ENCODE measurements around the gene PTPRM.
"Not testable (repeated sequence)": the region's sequence is repeated elsewhere in the genome, so short reads cannot be mapped to it uniquely, and the experiment has no call there.

The PTPRM gene

GRCh38 chr18:7727361-7728076 lies 160.4 kb downstream of the PTPRM start:
- DNase-seq (ENCODE audit: low read depth), result no peak

GRCh38 chr18:7728297-7728696 lies 161.2 kb downstream of the PTPRM start:
- no peak for DNase-seq (ENCODE audit: low read depth)

GRCh38 chr18:7729868-7730267 lies 162.8 kb downstream of the PTPRM start:
- no peak for DNase-seq (ENCODE audit: low read depth)

- DNase-seq (ENCODE audit: low read depth), result no peak
Observed at GRCh38 chr18:7730682-7731081, 163.6 kb downstream of the PTPRM start.

- no peak for DNase-seq (ENCODE audit: low read depth)
Observed at GRCh38 chr18:7733642-7734041, 166.5 kb downstream of the PTPRM start.

- no peak for DNase-seq (ENCODE audit: low read depth)
Observed at GRCh38 chr18:7735196-7735595, 168.1 kb downstream of the PTPRM start.

GRCh38 chr18:7735626-7736175 lies 168.6 kb downstream of the PTPRM start:
- no peak for DNase-seq (ENCODE audit: low read depth)

- DNase-seq (ENCODE audit: low read depth), result not testable (repeated sequence)
Observed at GRCh38 chr18:7736526-7736925, 169.4 kb downstream of the PTPRM start.

GRCh38 chr18:7737550-7737949 lies 170.4 kb downstream of the PTPRM start:
- DNase-seq (ENCODE audit: low read depth), result no peak

- DNase-seq (ENCODE audit: low read depth), result no peak
Observed at GRCh38 chr18:7740821-7741220, 173.7 kb downstream of the PTPRM start.

- no peak for DNase-seq (ENCODE audit: low read depth)
Observed at GRCh38 chr18:7741640-7742039, 174.5 kb downstream of the PTPRM start.

- no peak for DNase-seq (ENCODE audit: low read depth)
Observed at GRCh38 chr18:7742224-7742623, 175.1 kb downstream of the PTPRM start.

GRCh38 chr18:7743256-7743655 lies 176.1 kb downstream of the PTPRM start:
- no peak for DNase-seq (ENCODE audit: low read depth)

GRCh38 chr18:7746106-7746505 lies 179.0 kb downstream of the PTPRM start:
- DNase-seq (ENCODE audit: low read depth), result no peak

- no peak for DNase-seq (ENCODE audit: low read depth)
Observed at GRCh38 chr18:7748251-7749007, 181.3 kb downstream of the PTPRM start.

GRCh38 chr18:7749008-7749405 lies 181.9 kb downstream of the PTPRM start:
- no peak for DNase-seq (ENCODE audit: low read depth)

- no peak for DNase-seq (ENCODE audit: low read depth)
Observed at GRCh38 chr18:7749510-7749981, 182.4 kb downstream of the PTPRM start.

GRCh38 chr18:7750095-7750663 lies 183.1 kb downstream of the PTPRM start:
- no peak for DNase-seq (ENCODE audit: low read depth)

GRCh38 chr18:7750966-7751365 lies 183.8 kb downstream of the PTPRM start:
- DNase-seq (ENCODE audit: low read depth), result no peak

- no peak for DNase-seq (ENCODE audit: low read depth)
Observed at GRCh38 chr18:7754258-7754657, 187.1 kb downstream of the PTPRM start.

GRCh38 chr18:7754725-7755181 lies 187.6 kb downstream of the PTPRM start:
- no peak for DNase-seq (ENCODE audit: low read depth)

- DNase-seq (ENCODE audit: low read depth), result no peak
Observed at GRCh38 chr18:7755753-7756475, 188.8 kb downstream of the PTPRM start.

All from activated T-helper 9 cell treated with anti-CD3 and anti-CD28 coated beads, Interleukin-2, amount 50 U/mL, for 16 hours (primary cell).